Osteocyte (in vitro differentiated cells): ENCODE results near the gene STKLD1. TPM values are rescaled to one million over a fixed set of nuclear protein-coding genes. Genes with fewer than 3 reads are reported as not detected.

Source experiments
- DNase-seq: peaks from one replicate; pipeline ENCODE4 v3.0.0; 2021; ENCODE audit warnings: mixed read lengths; ENCODE audit not compliant: unreplicated experiment; ENCODE audit errors: extremely low spot score
- H3K27ac Mint-ChIP-seq: one replicate; pipeline ENCODE4 v1.8.0; 2021; ENCODE audit warnings: mild to moderate bottlenecking, mixed read lengths; ENCODE audit not compliant: unreplicated experiment
- H3K27me3 Mint-ChIP-seq: one replicate; pipeline ENCODE4 v1.8.0; 2021; ENCODE audit warnings: mixed read lengths; ENCODE audit not compliant: unreplicated experiment
- H3K36me3 Mint-ChIP-seq: one replicate; pipeline ENCODE4 v1.8.0; 2021; ENCODE audit warnings: mixed read lengths; ENCODE audit not compliant: unreplicated experiment
- H3K4me1 Mint-ChIP-seq: one replicate; pipeline ENCODE4 v1.8.0; 2021; ENCODE audit warnings: mixed read lengths; ENCODE audit not compliant: unreplicated experiment
- H3K4me3 Mint-ChIP-seq: one replicate; pipeline ENCODE4 v1.8.0; 2021; ENCODE audit warnings: mild to moderate bottlenecking, moderate library complexity, mixed read lengths; ENCODE audit not compliant: unreplicated experiment
- H3K9me3 Mint-ChIP-seq: one replicate; pipeline ENCODE4 v1.8.0; 2021; ENCODE audit warnings: mixed read lengths; ENCODE audit not compliant: unreplicated experiment
- CTCF ChIP-seq: fragments of 200-600 bp; sonication (generic); IDR thresholded peaks from 2 replicates; pipeline ENCODE4 v1.5.0; 2021; ENCODE audit warnings: antibody characterized with exemption, mild to moderate bottlenecking, moderate library complexity
- total RNA-seq: library from RNA; stranded (reverse); gene quantifications from 2 replicates; pipeline ENCODE4 v1.2.1, GENCODE V29; 2021

Gene STKLD1
- total RNA-seq, 1 donor from 2014 or later, result 5.1 TPM

GRCh38 chr9:133393399-133393798, 17.2 kb downstream of the STKLD1 start:
- Mint-ChIP-seq H3K36me3 (no peaks in the 10 kb centered on the region), H3K27me3 (peaks cover 20% of the 10 kb centered on the region), H3K4me1 (no peaks in the 10 kb centered on the region), H3K4me3 (no peak overlapping the region), H3K9me3 (no peaks in the 10 kb centered on the region), H3K27ac (no peak overlapping the region)
- DNase-seq, result no peak
- TF ChIP-seq CTCF, result no peak

- TF ChIP-seq CTCF, result no peak
Observed at GRCh38 chr9:133394687-133395271, 18.6 kb downstream of the STKLD1 start.

GRCh38 chr9:133396952-133397351, 20.8 kb downstream of the STKLD1 start:
- no peaks in the 10 kb centered on the region for H3K9me3 Mint-ChIP-seq
- TF ChIP-seq CTCF, result peak; percentile 32
- no peaks in the 10 kb centered on the region for H3K36me3 Mint-ChIP-seq
- no peaks in the 10 kb centered on the region for H3K4me1 Mint-ChIP-seq
- H3K27ac Mint-ChIP-seq, result no peak overlapping the region
- peaks cover 18% of the 10 kb centered on the region for H3K27me3 Mint-ChIP-seq
- H3K4me3 Mint-ChIP-seq, result no peak overlapping the region
- DNase-seq, result no peak

More at GRCh38 chr9:133394687-133395271, 18.6 kb downstream of the STKLD1 start:
- Mint-ChIP-seq H3K9me3 (no peaks in the 10 kb centered on the region), H3K36me3 (no peaks in the 10 kb centered on the region), H3K27ac (no peak overlapping the region), H3K27me3 (peaks cover 20% of the 10 kb centered on the region), H3K4me3 (no peak overlapping the region), H3K4me1 (no peaks in the 10 kb centered on the region)
- no peak for DNase-seq

GRCh38 chr9:133397370-133397769, 21.2 kb downstream of the STKLD1 start:
- no peak for TF ChIP-seq CTCF
- H3K27me3 Mint-ChIP-seq, result peaks cover 18% of the 10 kb centered on the region
- DNase-seq, result no peak
- no peaks in the 10 kb centered on the region for H3K36me3 Mint-ChIP-seq
- no peaks in the 10 kb centered on the region for H3K9me3 Mint-ChIP-seq
- H3K27ac Mint-ChIP-seq, result no peak overlapping the region
- no peak overlapping the region for H3K4me3 Mint-ChIP-seq
- no peaks in the 10 kb centered on the region for H3K4me1 Mint-ChIP-seq

GRCh38 chr9:133397895-133398294, 21.7 kb downstream of the STKLD1 start:
- Mint-ChIP-seq H3K4me1 (no peaks in the 10 kb centered on the region), H3K27me3 (peaks cover 18% of the 10 kb centered on the region), H3K9me3 (no peaks in the 10 kb centered on the region), H3K36me3 (no peaks in the 10 kb centered on the region), H3K27ac (no peak overlapping the region), H3K4me3 (no peak overlapping the region)
- DNase-seq, result no peak
- no peak for TF ChIP-seq CTCF
